ENCODE measurements around the gene TANC1.
A peak's percentile ranks its signal among the peaks of the same experiment; 100 is the strongest.

TANC1 gene

DNA sequence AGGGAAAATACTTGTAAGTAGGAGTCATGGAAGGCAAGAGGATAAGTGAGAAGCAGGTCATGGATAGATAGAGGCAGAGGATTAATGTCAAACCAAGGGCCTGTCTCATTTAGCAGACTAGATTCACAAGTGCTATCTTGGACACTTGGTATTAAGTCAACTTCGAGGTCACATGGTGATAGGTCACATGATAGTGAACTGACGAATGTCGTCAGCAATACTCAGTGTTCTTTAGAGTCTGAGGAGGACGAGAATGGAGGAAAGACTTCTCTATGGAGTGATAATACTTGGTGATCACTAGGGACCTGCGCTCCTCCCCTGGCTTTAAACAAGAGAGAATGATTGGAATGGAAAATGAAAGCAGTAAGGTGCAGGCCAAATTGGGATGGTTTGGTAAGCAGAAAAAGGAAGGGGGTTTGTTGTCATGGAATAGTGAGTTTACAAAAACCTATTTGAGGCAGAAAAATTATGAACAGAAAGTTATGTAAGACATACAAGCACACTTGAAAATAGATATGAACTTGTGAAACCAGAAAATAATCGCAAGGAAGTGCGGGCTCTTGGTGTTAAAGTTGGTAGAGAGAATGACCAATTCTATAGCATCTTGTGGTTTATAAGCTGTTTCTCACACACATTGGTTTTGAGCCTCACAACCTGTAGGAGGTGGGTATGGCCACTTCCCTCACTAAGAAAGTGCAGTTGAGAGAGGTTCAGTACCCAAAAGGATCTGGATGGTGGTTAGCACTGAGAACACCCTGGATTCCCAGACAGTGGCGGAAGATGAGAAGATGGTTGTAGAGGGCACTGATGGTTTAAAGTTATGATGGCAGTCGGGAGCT, 176.6 kb downstream of the TANC1 start:
- Mint-ChIP-seq H3K27ac (ENCODE audit: low read depth) (peak overlapping the region; percentile 73), H3K4me1 (peaks cover 26% of the 10 kb centered on the region), H3K4me3 (peak overlapping the region; percentile 52), H3K27me3 (no peaks in the 10 kb centered on the region), H3K36me3 (ENCODE audit: insufficient read depth) (peaks cover 1% of the 10 kb centered on the region), H3K9me3 (no peaks in the 10 kb centered on the region)
- ATAC-seq (replicated peaks; ENCODE audit: extremely low read depth, poor library complexity, severe bottlenecking) (peak; percentile 92), DNase-seq (ENCODE audit: low spot score in 2 of 2) (peak in 1 of 2 donors; percentile 48)

DNA sequence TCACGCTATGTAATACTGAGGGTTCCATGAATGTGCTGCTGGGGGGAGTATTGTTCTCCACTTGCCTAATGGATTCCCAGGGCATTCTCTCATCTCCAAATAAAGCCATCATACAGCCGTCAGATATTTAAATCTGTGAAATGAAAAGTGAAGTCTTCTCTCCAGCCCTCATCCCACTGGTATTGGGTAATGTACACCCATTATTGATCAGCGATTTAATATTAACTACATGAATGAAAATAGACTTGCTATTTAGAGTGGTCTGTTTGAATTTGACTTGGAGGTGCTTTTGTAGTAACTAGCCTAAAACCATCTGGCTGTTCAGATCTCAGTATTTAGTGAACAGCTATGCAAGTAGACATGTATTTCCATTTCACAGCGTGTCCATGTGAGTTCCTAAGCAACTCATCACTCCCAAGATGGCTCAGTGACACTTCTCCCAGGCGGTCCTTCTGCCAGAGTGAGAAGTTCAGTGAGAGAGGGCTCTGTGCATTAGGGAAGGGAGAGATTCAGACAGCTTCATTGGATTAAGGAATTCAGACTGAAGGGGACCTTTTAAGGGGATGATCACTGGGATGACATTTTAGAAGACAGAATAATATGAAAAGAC, 177.4 kb downstream of the TANC1 start:
- Mint-ChIP-seq H3K27ac (ENCODE audit: low read depth) (no peak overlapping the region), H3K4me1 (peaks cover 26% of the 10 kb centered on the region), H3K36me3 (ENCODE audit: insufficient read depth) (peaks cover 1% of the 10 kb centered on the region), H3K4me3 (peak overlapping the region; percentile 52), H3K9me3 (no peaks in the 10 kb centered on the region), H3K27me3 (no peaks in the 10 kb centered on the region)
- DNase-seq (ENCODE audit: low spot score in 2 of 2) (no peak), ATAC-seq (replicated peaks; ENCODE audit: extremely low read depth, poor library complexity, severe bottlenecking) (no peak)

- Mint-ChIP-seq H3K27ac (ENCODE audit: low read depth) (no peak overlapping the region), H3K27me3 (no peaks in the 10 kb centered on the region), H3K4me3 (no peak overlapping the region), H3K4me1 (peaks cover 26% of the 10 kb centered on the region), H3K9me3 (no peaks in the 10 kb centered on the region), H3K36me3 (ENCODE audit: insufficient read depth) (peaks cover 1% of the 10 kb centered on the region)
- DNase-seq (ENCODE audit: low spot score in 2 of 2): no peak
- ATAC-seq (replicated peaks; ENCODE audit: extremely low read depth, poor library complexity, severe bottlenecking): no peak
These were observed 178.7 kb downstream of the TANC1 start for GRCh38 chr2:159146996-159147666.

DNA sequence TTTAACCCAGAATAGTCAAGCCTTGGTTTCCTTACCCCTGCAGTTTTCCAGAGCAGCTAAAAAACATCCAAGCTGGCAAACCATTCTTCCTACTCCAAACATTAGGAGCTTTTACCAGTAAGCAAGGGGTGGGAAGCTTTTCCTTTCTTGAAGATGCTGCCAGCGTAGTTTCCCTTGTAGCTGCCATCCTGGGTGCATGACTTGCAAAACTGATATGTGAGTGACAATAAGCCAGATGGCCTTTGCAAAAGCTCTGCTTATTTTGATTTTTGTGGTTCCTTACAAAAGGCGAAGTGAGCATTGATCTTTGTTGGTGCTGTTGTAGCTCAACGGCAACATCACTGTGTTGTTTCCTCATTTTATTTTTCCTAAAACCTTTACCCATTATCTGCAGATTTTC, 179.2 kb downstream of the TANC1 start:
- DNase-seq (ENCODE audit: low spot score in 2 of 2) (no peak), ATAC-seq (replicated peaks; ENCODE audit: extremely low read depth, poor library complexity, severe bottlenecking) (no peak)
- no peak overlapping the region for H3K4me3 Mint-ChIP-seq
- no peaks in the 10 kb centered on the region for H3K9me3 Mint-ChIP-seq
- H3K27ac Mint-ChIP-seq (ENCODE audit: low read depth): no peak overlapping the region
- peaks cover 26% of the 10 kb centered on the region for H3K4me1 Mint-ChIP-seq
- peaks cover 1% of the 10 kb centered on the region for H3K36me3 Mint-ChIP-seq (ENCODE audit: insufficient read depth)
- no peaks in the 10 kb centered on the region for H3K27me3 Mint-ChIP-seq

DNA sequence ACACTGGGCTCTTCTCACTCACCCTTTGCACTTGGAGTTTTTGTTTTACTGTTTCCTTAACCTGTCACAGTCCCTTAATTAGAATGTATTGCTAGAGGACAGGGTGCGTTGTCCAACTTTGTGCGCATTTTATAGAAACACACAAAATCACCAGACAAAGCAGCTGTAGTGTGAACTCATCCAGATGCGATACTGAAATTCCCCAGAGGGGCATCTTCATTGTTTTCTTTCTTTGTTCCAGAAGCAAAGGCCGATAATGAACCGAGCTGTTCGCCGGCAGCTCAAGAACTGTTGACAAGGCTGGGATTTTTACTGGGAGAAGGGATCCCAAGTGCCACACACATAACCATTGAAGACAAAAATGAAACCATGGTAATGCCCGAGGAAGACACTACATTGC, 180.5 kb downstream of the TANC1 start:
- Mint-ChIP-seq H3K4me1 (peaks cover 31% of the 10 kb centered on the region), H3K9me3 (no peaks in the 10 kb centered on the region), H3K4me3 (no peak overlapping the region), H3K36me3 (ENCODE audit: insufficient read depth) (peaks cover 1% of the 10 kb centered on the region), H3K27me3 (no peaks in the 10 kb centered on the region), H3K27ac (ENCODE audit: low read depth) (no peak overlapping the region)
- ATAC-seq (replicated peaks; ENCODE audit: extremely low read depth, poor library complexity, severe bottlenecking) (no peak), DNase-seq (ENCODE audit: low spot score in 2 of 2) (no peak)

DNA sequence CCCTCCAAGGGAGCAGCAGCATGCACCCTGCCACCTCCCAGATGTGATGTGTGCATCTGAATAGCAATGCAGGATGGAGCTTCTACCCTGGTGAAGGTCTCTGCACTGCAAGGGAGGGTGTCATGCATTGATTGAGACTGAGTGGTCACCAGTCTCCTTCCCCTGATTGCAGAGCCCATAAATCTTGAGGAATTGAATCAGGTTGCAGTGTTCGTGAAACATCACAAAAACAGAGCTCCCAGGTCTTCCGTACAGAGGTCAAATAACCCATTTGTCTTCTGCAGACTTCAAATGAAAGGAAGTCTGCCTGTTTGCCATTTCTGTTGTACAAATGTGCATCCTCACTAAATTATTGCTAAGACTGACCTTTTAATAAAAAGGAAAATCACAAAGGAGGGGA, 181.3 kb downstream of the TANC1 start:
- H3K4me3 Mint-ChIP-seq: no peak overlapping the region
- H3K4me1 Mint-ChIP-seq: peaks cover 23% of the 10 kb centered on the region
- ATAC-seq (replicated peaks; ENCODE audit: extremely low read depth, poor library complexity, severe bottlenecking) (no peak), DNase-seq (ENCODE audit: low spot score in 2 of 2) (no peak)
- H3K27me3 Mint-ChIP-seq: no peaks in the 10 kb centered on the region
- H3K36me3 Mint-ChIP-seq (ENCODE audit: insufficient read depth): peaks cover 1% of the 10 kb centered on the region
- H3K27ac Mint-ChIP-seq (ENCODE audit: low read depth): no peak overlapping the region
- H3K9me3 Mint-ChIP-seq: no peaks in the 10 kb centered on the region

DNA sequence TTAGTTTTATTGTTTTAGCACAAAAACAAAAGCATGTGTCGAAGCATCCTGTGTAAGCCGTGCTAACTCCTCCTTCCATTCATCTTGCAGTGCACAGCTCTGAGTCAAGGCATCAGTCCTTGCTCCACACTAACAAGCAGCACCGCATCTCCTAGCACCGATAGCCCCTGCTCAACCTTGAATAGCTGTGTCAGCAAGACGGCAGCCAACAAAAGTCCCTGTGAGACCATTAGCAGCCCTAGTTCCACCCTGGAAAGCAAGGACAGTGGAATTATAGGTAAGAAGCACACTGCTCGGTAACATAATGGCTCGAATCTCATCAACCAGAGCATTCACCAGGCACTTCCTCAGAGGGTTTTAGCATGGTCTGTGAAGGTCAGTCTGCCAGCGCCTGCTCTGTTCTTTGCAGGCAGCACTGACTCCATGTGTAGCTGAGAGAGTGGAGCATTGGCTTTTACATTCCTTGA, 181.9 kb downstream of the TANC1 start:
- Mint-ChIP-seq H3K27ac (ENCODE audit: low read depth) (no peak overlapping the region), H3K4me3 (no peak overlapping the region), H3K4me1 (peaks cover 17% of the 10 kb centered on the region), H3K36me3 (ENCODE audit: insufficient read depth) (no peaks in the 10 kb centered on the region), H3K9me3 (no peaks in the 10 kb centered on the region), H3K27me3 (no peaks in the 10 kb centered on the region)
- no peak for DNase-seq (ENCODE audit: low spot score in 2 of 2)
- no peak for ATAC-seq (replicated peaks; ENCODE audit: extremely low read depth, poor library complexity, severe bottlenecking)

DNA sequence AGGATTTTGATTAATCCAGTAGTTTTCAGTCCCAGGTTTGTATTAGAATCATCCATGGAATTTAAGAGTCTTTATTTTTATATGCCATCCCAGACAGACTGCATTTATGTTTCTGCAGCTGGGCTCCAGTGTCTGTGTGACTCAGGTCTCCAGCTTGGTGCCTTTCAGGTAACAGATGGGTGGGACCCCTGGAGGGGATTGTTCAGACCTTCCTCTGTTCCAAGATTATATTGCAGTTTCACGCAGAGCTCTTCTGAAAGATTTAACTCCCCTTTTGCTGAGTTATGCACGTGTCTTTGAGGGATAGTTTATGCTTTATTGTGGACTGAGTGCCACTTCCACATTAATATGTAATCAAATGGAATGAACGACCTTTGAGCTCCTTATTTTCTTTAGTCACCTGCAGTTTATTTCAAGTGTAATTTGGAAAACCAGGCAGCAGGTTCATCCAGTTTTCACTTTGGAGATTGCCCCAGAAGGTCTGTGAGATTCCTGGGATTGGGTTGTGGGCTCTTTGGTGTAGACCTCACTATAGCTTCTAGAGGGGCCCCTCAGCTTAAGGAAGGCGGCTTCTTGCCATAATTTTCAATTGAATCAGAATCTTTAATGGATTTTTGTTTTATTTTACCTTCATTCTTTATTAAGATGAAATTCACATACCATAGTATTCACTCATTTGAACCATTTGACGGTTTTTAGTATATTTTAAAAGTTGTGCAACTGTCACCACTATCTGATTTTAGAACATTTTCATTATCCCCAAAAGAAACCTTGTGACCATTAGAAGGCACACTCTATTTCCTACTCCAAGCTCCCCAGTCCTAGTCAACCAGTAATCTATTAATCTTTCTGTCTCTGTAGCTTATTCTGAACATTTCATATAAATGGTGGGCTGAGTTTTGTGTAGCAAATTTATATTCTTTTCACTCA, 183.0 kb downstream of the TANC1 start:
- no peak for ATAC-seq (replicated peaks; ENCODE audit: extremely low read depth, poor library complexity, severe bottlenecking)
- peaks cover 7% of the 10 kb centered on the region for H3K4me1 Mint-ChIP-seq
- no peak overlapping the region for H3K4me3 Mint-ChIP-seq
- no peaks in the 10 kb centered on the region for H3K27me3 Mint-ChIP-seq
- no peak for DNase-seq (ENCODE audit: low spot score in 2 of 2)
- H3K27ac Mint-ChIP-seq (ENCODE audit: low read depth): no peak overlapping the region
- H3K9me3 Mint-ChIP-seq: no peaks in the 10 kb centered on the region
- no peaks in the 10 kb centered on the region for H3K36me3 Mint-ChIP-seq (ENCODE audit: insufficient read depth)

DNA sequence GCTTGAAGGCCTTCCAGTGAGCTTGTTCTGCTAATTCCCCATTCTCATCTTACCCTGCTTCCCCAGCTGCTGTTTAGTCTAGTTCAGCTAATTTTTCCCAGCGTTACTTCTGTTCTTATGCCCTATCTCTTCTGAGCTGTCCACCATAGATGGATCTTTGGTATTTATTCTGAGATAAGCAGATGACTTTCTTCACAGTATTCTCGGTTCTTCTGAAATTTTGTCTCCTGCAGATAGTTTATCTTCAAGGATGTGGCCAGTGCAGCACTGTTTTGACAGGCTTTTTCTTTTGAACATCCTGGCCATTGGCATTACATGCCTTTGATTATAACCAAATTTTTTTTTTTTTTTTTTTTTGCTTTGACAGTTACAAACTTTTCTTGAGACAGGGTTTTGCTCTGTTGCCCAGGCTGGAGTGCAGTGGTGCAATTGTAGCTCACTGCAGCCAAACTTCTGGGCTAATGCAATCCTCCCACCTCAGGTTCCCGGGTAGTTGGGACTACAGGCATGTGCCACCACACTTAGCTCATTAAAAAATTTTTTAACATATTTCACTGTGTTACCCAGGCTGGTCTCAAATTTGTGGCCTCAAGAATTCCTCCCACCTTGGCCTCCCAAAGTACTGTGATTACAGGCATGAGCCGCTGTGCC, 183.8 kb downstream of the TANC1 start:
- H3K27ac Mint-ChIP-seq (ENCODE audit: low read depth): no peak overlapping the region

GRCh38 chr2:159153063-159153462, 184.6 kb downstream of the TANC1 start:
- DNase-seq (ENCODE audit: low spot score in 2 of 2): no peak
- Mint-ChIP-seq H3K36me3 (ENCODE audit: insufficient read depth) (no peaks in the 10 kb centered on the region), H3K4me3 (no peak overlapping the region), H3K27ac (ENCODE audit: low read depth) (no peak overlapping the region), H3K4me1 (peaks cover 13% of the 10 kb centered on the region), H3K27me3 (no peaks in the 10 kb centered on the region), H3K9me3 (no peaks in the 10 kb centered on the region)
- no peak for ATAC-seq (replicated peaks; ENCODE audit: extremely low read depth, poor library complexity, severe bottlenecking)

More for the DNA sequence above, 183.8 kb downstream of the TANC1 start:
- no peak for ATAC-seq (replicated peaks; ENCODE audit: extremely low read depth, poor library complexity, severe bottlenecking)
- H3K4me1 Mint-ChIP-seq: peaks cover 8% of the 10 kb centered on the region
- no peaks in the 10 kb centered on the region for H3K36me3 Mint-ChIP-seq (ENCODE audit: insufficient read depth)
- H3K4me3 Mint-ChIP-seq: no peak overlapping the region
- H3K27me3 Mint-ChIP-seq: no peaks in the 10 kb centered on the region
- H3K9me3 Mint-ChIP-seq: no peaks in the 10 kb centered on the region
- no peak for DNase-seq (ENCODE audit: low spot score in 2 of 2)

GRCh38 chr2:159153463-159153862, 185.0 kb downstream of the TANC1 start:
- Mint-ChIP-seq H3K9me3 (no peaks in the 10 kb centered on the region), H3K27ac (ENCODE audit: low read depth) (no peak overlapping the region), H3K27me3 (no peaks in the 10 kb centered on the region), H3K36me3 (ENCODE audit: insufficient read depth) (no peaks in the 10 kb centered on the region), H3K4me3 (no peak overlapping the region), H3K4me1 (peaks cover 13% of the 10 kb centered on the region)
- ATAC-seq (replicated peaks; ENCODE audit: extremely low read depth, poor library complexity, severe bottlenecking): no peak
- no peak for DNase-seq (ENCODE audit: low spot score in 2 of 2)

DNA sequence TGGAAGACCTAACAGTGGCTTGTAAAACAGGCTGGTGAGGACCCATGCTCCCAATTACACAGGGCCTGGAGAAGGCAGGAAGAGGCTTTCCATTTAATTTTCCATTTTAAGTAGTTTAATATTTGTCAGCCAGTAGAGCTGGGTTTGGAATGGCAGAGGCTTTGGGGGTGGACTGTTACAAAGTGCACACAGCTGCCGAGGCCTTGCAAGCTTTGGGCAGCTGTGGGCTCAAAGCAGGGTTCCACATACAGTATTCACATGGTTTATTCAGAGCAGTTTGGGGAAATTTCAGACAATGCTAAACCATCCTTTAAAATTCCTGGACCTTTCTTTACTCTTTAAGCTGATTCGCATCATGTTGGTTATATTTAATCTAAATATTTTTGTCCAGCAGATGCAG, 185.5 kb downstream of the TANC1 start:
- Mint-ChIP-seq H3K9me3 (no peaks in the 10 kb centered on the region), H3K4me3 (no peak overlapping the region), H3K27ac (ENCODE audit: low read depth) (no peak overlapping the region), H3K27me3 (no peaks in the 10 kb centered on the region), H3K36me3 (ENCODE audit: insufficient read depth) (no peaks in the 10 kb centered on the region), H3K4me1 (peaks cover 13% of the 10 kb centered on the region)
- DNase-seq (ENCODE audit: low spot score in 2 of 2) (no peak), ATAC-seq (replicated peaks; ENCODE audit: extremely low read depth, poor library complexity, severe bottlenecking) (no peak)
